OCI-LY1 (cell line): Measurements from ENCODE around the gene CD164L2.

Source experiments
- H2AFZ ChIP-seq: fragments of 200-600 bp; sonication (generic), shearing (Covaris generic); 2 replicates; pipeline ENCODE4 v1.6.0; 2014; ENCODE audit warnings: antibody characterized with exemption, mild to moderate bottlenecking, low read length
- H3F3A ChIP-seq: fragments of 200-600 bp; sonication (generic), shearing (Covaris generic); 2 replicates; pipeline ENCODE4 v1.6.0; 2014; ENCODE audit warnings: mild to moderate bottlenecking, antibody characterized with exemption, low read length, moderate library complexity; ENCODE audit not compliant: insufficient read depth
- H3K27ac ChIP-seq: fragments of 200-600 bp; sonication (generic); 2 replicates; pipeline ENCODE4 v1.5.1; 2014; ENCODE audit warnings: low read length, mixed run types, mild to moderate bottlenecking, low read depth; ENCODE audit not compliant: poor library complexity, severe bottlenecking
- H3K27me3 ChIP-seq: fragments of 200-600 bp; sonication (generic); 2 replicates; pipeline ENCODE4 v1.6.0; 2014; ENCODE audit warnings: antibody characterized with exemption, mild to moderate bottlenecking, low read length, moderate library complexity; ENCODE audit not compliant: insufficient read depth
- H3K36me3 ChIP-seq: fragments of 200-600 bp; sonication (generic); 2 replicates; pipeline ENCODE4 v1.6.1; 2014; ENCODE audit warnings: mild to moderate bottlenecking, antibody characterized with exemption, low read length, moderate library complexity, mixed read lengths; ENCODE audit not compliant: insufficient read depth
- H3K4me1 ChIP-seq: fragments of 200-600 bp; sonication (generic); 2 replicates; pipeline ENCODE4 v1.5.1; 2014; ENCODE audit warnings: mild to moderate bottlenecking, low read length, moderate library complexity; ENCODE audit not compliant: insufficient read depth, severe bottlenecking
- H3K4me2 ChIP-seq: fragments of 200-600 bp; sonication (generic), shearing (Covaris generic); 2 replicates; pipeline ENCODE4 v1.6.1; 2014; ENCODE audit warnings: low read length
- H3K4me3 ChIP-seq: fragments of 200-600 bp; sonication (generic); 2 replicates; pipeline ENCODE4 v1.5.1; 2014; ENCODE audit warnings: low read length, low read depth, mild to moderate bottlenecking, mixed read lengths; ENCODE audit not compliant: poor library complexity, severe bottlenecking
- H3K79me2 ChIP-seq: fragments of 200-600 bp; shearing (Covaris generic); 2 replicates; pipeline ENCODE4 v1.6.1; 2016; ENCODE audit warnings: mixed run types, low read length, mixed read lengths; ENCODE audit not compliant: insufficient read depth
- H3K9ac ChIP-seq: fragments of 200-600 bp; sonication (generic), shearing (Covaris generic); 2 replicates; pipeline ENCODE4 v1.6.1; 2014; ENCODE audit warnings: mild to moderate bottlenecking, low read length, mixed read lengths
- H3K9me2 ChIP-seq: fragments of 200-600 bp; sonication (generic), shearing (Covaris generic); 2 replicates; pipeline ENCODE4 v1.6.1; 2014; ENCODE audit warnings: low read depth, mild to moderate bottlenecking, low read length, mixed read lengths
- H3K9me3 ChIP-seq: fragments of 200-600 bp; shearing (Covaris generic); 2 replicates; pipeline ENCODE4 v1.6.1; 2014; ENCODE audit warnings: low read length, mixed read lengths
- H4K20me1 ChIP-seq: fragments of 200-600 bp; sonication (generic), shearing (Covaris generic); 2 replicates; pipeline ENCODE4 v1.6.0; 2016; ENCODE audit warnings: mild to moderate bottlenecking, low read length; ENCODE audit not compliant: insufficient read depth
- CTCF ChIP-seq: fragments of 200-600 bp; sonication (generic), shearing (Covaris generic); IDR thresholded peaks from 2 replicates; pipeline ENCODE4 v1.5.1; 2017; ENCODE audit warnings: mild to moderate bottlenecking, antibody characterized with exemption, low read length, moderate library complexity, mixed read lengths
- EZH2 ChIP-seq: fragments of 200-600 bp; sonication (generic), shearing (Covaris generic); IDR thresholded peaks from 2 replicates; pipeline ENCODE4 v1.8.0; 2017; ENCODE audit warnings: borderline replicate concordance, mixed run types, mild to moderate bottlenecking, antibody characterized with exemption, low read length, moderate library complexity, mixed read lengths

CD164L2 gene

GRCh38 chr1:27427816-27428315 is 44.7 kb upstream of the CD164L2 start:
- peaks cover 51% of the 10 kb centered on the region; the same call in 1 of the 2 replicates for H3K36me3 ChIP-seq
- H3K9me2 ChIP-seq = no peaks in the 10 kb centered on the region
- peaks cover 42% of the 10 kb centered on the region for H3K79me2 ChIP-seq
- H3K27ac ChIP-seq = peak overlapping the region; percentile 97
- H2AFZ ChIP-seq = no peak overlapping the region
- peaks cover 77% of the 10 kb centered on the region for H3K4me1 ChIP-seq
- no peaks in the 10 kb centered on the region for H4K20me1 ChIP-seq
- peak overlapping the region; percentile 78 for H3K4me2 ChIP-seq
- no peak for TF ChIP-seq CTCF
- no peak for TF ChIP-seq EZH2
- H3K4me3 ChIP-seq = peak overlapping the region; percentile 23
- H3F3A ChIP-seq = peaks cover 4% of the 10 kb centered on the region; the same call in 1 of the 2 replicates
- peak overlapping the region; percentile 53 for H3K9ac ChIP-seq
- H3K27me3 ChIP-seq = no peaks in the 10 kb centered on the region
- H3K9me3 ChIP-seq = no peaks in the 10 kb centered on the region

GRCh38 chr1:27427329-27427728 is 44.2 kb upstream of the CD164L2 start:
- Histone ChIP-seq H3K4me2 (peak overlapping the region; percentile 78; the same call in 1 of the 2 replicates), H3K9me2 (no peaks in the 10 kb centered on the region), H3K36me3 (peaks cover 51% of the 10 kb centered on the region; the same call in 1 of the 2 replicates), H3K9me3 (no peaks in the 10 kb centered on the region), H3K4me3 (peak overlapping the region; percentile 23), H3K4me1 (peaks cover 77% of the 10 kb centered on the region), H3K9ac (peak overlapping the region; percentile 53), H4K20me1 (no peaks in the 10 kb centered on the region), H3K27ac (peak overlapping the region; percentile 97), H3K27me3 (no peaks in the 10 kb centered on the region), H2AFZ (no peak overlapping the region), H3K79me2 (peaks cover 39% of the 10 kb centered on the region), H3F3A (peaks cover 4% of the 10 kb centered on the region; the same call in 1 of the 2 replicates)
- no peak for TF ChIP-seq CTCF
- no peak for TF ChIP-seq EZH2

GRCh38 chr1:27423709-27424108 is 40.6 kb upstream of the CD164L2 start:
- Histone ChIP-seq H4K20me1 (no peaks in the 10 kb centered on the region), H3K27me3 (no peaks in the 10 kb centered on the region), H2AFZ (no peak overlapping the region), H3K4me2 (no peak overlapping the region), H3K4me3 (no peak overlapping the region), H3K9me3 (no peaks in the 10 kb centered on the region), H3K9ac (no peak overlapping the region), H3K9me2 (no peaks in the 10 kb centered on the region), H3K79me2 (peaks cover 13% of the 10 kb centered on the region), H3F3A (peaks cover 4% of the 10 kb centered on the region; the same call in 1 of the 2 replicates), H3K27ac (peak overlapping the region; percentile 23), H3K36me3 (peaks cover 49% of the 10 kb centered on the region; the same call in 1 of the 2 replicates), H3K4me1 (peaks cover 72% of the 10 kb centered on the region)
- no peak for TF ChIP-seq EZH2
- no peak for TF ChIP-seq CTCF
